Stimulated activated CD8-positive, alpha-beta memory T cell treated with anti-CD3 and anti-CD28 coated beads, Interleukin-7, amount 100 ng/mL, for 4 hours (primary cell): Measurements from ENCODE around the gene ASPM.
"Not testable (repeated sequence)": the region's sequence is repeated elsewhere in the genome, so short reads cannot be mapped to it uniquely, and the experiment has no call there.

Source experiments
- DNase-seq, 2 donors: peaks; one replicate each; pipeline ENCODE4 v3.0.0-alpha.2; 2020; ENCODE audit warnings: low read depth in 2 of 2

ASPM gene

DNA sequence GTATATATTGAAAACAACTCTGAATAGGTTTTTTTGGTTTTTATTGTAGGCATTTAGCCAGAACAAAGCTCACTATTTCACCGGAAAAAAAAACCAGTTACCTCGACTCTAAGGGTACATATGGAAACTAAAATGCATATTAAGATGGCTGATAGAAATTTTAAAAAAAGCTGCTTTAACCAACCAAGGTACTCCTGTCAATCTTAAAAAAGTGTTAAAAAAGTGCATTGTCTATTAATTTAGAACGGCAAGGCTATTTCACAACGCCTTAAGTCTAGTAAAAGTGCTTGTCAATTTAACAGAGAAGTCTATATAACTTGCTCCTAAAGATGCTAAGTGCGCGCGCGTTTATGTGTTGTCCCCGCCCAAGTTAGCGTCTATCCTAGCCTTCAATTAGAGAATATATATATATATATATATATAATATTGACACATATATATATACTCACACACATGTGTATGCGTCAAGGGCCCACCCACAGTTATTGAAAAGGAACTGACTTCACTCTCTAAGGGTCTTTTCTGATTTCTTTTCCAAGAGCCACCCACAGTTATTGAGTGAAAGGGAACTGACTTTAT lies 934 bp downstream of the ASPM start:
- DNase-seq = no peak

DNA sequence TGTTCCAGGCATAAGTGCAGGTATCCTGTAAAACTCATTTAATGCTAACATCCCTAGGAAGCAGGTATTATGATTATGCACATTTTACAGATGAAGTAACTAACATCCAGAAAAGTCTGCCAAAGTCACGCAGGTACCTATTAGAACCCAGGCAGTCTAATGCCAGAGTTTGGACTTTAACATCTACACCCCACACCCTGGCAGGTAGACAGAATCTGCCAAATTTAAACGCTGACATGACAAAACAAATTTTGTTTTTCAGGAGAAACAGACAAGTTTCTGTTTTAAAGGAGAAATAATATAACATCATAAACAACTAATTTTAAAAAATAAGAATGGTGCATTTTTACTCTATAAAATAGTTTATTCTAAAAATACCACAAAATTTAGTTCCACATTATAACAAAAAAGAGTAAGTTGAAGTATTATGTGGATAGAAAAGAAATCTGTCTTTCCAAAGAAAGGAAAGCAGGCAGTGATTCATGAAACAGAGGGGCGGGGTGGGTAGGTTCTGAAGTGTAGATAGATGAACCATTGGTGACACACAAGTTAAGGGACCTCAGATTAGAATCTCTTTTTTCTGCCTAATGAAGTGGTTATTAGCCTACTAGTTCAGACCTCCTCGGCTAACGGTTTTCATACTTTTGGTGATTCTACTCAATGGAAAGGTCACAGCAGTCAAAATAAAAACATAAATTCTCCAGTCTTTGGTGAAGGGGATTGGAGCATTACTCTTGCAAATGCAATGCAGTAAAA lies 1.7 kb downstream of the ASPM start:
- no peak for DNase-seq

DNA sequence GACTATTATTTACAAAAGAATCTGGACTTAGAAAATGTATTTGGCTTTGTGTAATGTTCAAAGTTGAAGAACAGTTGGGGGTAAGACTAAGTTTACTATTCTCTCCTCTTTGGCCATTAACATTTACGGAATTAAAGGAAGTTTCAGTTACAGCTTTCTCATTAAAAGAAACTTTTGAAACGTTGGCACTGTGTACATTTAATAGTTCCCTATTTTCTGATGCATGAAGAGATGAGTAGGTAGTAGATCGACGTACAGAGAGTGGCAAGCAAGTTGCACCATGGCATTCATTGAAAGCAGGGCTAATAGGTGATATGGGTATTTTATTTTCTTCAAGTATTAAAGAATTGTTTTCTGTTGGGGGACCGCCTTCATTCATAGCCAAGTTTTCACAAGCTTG lies 3.2 kb downstream of the ASPM start:
- DNase-seq = no peak

DNA sequence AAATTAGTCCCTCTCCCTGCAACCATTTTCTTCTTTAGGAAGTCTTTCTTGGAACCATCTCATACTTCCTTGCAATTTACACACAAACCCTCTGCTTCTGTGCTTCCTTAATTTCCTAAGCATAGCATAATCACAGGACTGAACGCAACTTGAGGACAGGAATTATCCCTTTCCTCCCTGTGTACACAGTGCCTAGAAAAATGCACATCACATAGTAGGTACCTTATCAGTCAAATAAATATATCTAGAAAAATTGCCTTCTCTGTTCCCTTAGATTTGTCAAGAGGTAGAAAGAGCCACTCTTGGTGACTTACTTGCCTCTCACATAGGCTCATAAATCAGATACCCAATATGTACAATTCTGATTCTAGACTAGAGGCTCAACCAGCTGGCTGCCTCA lies 4.9 kb downstream of the ASPM start:
- DNase-seq = no peak

DNA sequence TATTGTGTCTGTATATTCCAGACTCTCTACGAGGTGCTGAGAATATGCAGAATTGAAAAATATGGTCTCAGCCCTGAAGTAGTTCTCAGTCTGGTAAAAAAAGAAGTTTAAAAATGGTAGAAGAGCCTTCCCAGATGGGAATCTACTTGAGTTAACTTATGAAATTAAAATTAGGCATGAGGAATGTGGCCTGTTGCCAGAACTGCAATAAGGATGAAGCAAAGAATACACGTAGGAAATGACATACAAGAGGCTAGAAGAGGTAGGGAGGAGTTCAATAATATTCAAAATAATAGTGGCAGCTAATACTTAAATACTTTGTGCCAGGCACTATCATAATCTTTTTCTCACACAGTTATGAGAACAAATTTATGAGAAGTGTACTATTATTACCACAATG lies 6.3 kb downstream of the ASPM start:
- no peak for DNase-seq

DNA sequence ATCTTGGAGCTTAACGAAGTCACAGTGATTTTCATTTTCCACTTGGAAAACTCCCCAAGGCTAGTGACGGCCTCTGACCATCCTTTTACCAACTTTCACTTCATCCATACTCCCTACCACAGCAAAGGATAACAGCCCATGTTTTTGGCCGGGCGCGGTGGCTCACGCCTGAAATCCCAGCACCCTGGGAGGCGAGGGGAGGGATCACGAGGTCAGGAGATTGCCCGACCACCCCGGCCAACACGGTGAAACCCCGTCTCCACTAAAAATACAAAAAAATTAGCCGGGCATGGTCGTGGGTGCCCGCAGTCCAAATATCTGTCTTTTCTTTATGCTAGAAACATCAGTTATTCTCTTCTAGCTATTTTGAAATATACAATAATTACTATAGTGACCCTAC lies 7.3 kb downstream of the ASPM start:
- no peak for DNase-seq

DNA sequence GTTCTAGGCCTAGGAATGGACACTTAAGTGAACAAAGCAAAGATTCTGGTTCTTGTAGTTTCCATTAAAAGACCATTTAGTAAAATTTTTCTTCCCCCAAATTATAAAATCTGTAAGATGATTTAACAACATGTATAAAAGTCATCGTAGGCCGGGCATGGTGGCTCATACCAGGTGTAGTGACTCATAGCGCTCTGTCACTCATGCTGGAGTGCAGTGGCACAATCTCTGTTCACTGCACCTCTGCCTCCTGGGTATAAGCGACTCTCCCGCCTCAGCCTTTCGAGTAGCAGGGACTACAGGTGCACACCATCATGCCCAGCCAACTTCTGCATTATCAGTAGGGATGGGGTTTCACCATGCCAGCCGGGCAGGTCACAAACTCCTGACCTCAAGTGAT lies 9.1 kb downstream of the ASPM start:
- DNase-seq = no peak

DNA sequence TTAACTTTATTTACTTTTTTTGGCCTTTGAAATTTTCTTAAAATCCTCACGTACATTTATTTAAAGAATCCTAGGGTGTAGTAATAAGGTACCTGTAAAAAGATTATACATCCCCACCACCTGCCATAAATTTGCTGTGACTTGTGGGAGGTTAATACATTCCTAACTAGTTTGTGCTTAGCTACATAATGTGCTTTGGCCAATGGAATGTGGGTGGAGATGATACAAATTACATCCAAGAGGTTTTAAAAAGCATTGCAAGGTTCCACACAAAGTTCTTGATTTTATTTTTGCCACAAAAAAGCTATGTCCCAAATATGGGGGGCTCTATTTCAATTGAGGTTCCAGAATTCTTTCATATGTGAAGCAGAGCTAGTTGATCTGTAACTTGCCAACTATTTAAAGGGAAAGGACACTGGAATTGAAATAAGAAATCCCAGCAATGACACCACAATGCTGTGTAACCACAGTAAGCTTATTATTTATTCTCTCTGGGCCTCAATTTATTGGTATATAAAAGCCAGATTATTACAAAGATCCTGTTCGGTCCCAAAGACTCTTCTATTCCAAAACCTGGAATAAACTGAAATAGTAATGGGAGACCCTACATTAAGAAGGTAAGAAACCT lies 15.7 kb downstream of the ASPM start:
- no peak for DNase-seq

DNA sequence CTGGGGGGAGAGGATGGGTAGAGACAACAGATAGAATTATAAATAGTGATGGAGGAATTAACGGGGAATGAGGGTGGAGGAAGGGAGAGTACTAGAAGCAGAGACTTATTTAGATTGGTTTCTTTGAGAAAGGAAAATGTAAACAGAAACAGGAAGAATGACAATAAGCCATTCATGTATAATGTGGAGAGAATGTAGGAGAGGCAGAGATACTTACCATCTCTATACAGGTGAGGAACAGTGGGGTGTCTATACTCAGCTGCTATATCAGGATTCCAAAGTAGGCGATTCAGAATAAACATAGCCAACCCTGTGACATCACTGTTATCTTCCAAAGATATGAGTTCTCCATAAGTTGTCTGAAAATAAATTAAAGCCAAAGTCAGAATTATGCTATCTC lies 16.8 kb downstream of the ASPM start:
- no peak for DNase-seq

DNA sequence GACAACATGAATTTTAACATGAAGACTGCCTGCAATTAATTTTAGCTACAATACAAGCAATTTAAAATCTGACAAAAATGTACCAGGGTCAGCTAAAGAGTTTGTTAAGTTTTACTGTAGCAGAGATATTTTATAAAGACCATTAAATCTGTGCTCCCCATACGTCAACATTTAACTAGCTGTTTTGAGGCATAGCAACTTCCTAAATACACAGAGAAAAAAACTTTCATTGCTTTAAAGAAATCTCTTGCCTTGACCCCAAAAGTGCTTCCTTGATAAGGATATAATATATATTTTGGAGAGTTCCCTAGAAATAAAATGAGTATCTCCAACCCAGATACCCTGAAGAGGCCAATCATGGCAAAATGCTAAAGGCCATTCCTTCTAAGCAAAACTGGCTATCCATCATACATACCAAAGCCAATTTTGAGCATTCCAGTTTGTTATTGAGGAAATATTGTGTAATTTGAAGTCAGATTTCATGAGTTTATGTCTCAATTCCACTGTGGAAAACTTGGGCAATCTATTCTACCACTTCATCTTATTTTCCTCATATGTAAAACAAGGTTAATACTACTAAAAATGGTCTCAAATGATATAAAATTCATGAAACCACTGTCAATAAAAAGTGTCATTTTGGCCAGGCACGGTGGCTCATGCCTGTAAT lies 19.1 kb downstream of the ASPM start:
- no peak for DNase-seq

DNA sequence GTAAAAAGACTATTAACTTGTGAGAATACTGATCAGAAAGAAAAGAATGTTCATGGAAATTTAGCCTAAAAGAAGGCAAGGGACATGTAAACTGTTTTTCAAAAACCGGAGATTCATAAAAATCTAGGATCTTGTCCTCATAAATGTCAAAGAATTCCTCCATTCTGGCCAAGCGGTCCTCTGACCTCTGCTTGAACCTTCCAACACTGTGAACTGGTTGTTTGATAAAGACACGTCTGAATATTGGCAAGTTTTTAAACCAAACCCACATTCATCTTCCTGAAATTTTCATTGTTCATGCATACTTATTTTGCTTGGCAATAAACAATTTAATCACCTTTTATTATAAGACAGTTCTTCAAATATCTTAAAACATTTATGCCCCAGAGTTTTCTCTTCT lies 19.8 kb downstream of the ASPM start:
- DNase-seq = no peak

DNA sequence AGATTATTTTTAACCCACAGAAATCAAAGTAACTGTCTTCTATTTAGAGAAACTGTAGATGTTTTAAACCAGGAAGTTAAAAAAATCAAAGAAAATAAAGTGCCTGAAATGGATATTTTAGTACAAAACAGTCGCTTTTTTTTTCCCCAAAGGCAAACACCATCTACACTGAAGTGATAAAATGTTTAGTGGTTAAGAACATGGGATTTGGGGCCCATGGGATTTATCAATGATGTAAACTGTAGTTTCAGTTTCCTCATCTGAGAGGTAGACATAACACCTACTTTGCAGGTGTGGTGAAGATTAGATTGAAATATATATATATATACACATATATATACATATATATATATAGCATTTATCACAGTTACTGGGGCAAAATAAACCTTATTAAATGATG lies 22.1 kb downstream of the ASPM start:
- DNase-seq = no peak

DNA sequence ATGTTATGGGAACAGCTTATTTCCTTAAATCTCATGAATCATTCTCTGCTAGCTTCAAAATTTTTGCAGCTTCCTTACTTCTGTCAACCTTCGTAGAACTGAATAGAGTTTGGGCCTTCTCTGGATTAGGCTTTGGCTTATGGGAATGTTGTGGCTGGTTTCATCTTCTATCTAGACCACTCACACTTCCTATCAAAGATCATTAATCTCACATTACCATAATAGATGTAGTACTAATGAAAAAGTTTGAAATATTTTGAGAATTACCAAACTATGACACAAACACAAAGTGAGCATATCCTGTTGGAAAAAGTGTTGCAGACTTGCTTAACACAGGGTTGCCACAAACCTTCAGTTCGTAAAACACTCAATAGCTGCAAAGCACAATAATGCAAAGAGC lies 30.3 kb downstream of the ASPM start:
- no peak for DNase-seq

DNA sequence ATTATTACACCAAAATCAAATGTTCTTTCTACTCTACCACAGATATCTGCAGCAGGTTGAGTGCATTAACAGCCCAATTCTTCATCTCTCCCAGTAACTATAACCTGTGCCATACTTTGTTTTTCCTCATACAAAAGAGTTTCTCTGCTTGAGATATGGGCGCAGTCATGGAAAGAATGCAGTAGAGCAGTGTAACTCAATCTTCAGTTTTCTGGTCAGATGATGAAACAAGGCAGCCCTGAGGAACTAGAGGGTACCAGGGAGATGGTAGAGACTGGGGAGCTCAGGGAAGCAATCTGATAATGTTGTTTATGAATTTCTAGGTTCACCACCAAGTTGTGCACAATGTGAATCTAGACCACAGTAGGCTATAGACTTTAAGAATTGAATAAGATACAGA lies 39.6 kb downstream of the ASPM start:
- DNase-seq = no peak

DNA sequence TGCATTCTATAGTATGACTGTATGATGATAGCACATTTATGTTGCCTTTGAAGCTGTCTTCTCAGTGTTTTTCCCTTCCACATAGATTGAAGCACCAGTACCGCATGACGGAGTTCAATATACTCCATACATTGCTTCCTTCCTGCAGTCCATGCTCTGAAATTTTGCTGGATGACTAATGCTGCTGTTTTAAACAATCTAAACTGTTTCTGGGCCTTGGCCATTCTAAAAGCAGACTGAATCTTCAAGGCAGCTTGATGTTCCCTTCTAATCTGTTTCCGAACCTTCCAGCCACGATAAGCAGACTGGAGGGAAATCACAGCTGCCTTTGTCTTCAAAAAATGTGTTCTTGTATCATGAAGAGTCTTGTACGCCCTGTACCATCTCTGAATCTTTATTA lies 43.2 kb downstream of the ASPM start:
- no peak for DNase-seq

DNA sequence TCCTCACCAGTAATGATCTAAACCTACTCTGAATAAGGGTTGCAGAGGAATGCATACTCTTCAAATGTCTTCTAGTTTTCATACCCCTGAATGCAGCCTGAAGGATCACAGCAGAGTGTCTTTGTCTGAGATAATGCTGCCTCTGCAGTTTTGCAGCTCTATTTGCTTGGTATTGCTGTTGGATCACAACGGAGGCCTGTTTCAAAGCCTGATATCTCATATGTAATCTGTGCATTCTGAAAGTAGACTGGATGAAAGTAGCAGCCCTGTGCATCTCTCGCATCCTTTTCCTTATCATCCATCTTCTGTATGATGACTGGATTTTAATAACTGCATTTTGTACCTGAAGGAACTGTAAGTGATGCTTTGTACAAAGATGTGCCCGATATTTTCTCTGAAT lies 44.5 kb downstream of the ASPM start:
- no peak for DNase-seq

DNA sequence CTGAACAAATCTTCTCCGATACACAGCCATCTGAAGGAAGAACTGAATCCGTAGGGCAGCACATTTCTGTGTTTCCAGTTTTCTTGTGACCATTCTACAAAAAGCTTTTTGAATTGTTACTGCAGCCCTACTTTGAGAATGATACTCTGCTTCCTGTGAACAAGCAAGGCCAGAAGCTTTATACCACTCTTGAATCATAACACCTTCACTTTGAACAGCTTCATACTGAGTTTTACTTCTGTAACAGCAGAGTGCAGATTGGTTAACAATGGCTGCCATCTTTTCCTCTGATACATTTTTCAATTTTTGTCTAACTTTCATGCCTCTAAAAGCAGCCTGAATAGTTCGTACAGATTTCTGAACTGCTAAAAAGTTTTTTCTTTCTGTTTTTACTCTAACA lies 45.8 kb downstream of the ASPM start:
- DNase-seq = no peak

DNA sequence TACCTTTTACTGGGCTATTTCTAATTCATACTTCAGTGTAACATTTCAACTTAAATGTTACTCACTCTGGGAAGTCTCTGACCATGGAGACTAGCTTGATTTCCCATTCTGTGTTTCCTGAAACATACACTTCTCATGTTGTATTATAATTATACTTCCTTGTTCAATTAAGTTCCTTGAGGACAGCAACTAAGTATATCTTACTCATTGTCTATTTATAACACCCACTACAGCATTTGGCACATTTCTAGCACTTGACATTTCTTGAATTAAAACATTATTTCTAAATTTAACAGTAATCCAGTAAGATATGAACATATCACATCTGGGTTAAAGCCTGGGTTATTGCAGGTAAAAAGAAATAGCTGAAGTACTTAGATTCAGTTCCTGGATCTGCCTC lies 47.0 kb downstream of the ASPM start:
- no peak for DNase-seq

DNA sequence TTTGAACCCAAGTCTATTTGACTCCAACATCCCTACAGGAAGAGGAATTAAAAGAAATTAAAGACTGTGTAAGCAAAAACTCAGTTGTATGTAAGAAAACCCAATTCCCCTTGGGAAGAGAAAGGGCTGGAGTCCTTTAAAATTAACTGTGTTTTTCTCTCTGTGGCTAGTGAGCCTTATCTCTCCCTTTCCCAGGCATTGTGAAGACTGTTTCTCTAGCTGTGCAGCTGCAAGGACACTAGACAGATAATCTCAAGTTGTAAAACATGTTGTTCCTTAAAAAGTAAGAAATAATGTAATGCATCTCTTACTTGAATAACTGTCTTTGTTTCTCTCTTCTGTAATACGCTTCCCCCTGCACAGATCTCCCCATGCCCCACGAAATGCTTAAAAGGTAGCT lies 49.5 kb downstream of the ASPM start:
- DNase-seq = not testable (repeated sequence)

DNA sequence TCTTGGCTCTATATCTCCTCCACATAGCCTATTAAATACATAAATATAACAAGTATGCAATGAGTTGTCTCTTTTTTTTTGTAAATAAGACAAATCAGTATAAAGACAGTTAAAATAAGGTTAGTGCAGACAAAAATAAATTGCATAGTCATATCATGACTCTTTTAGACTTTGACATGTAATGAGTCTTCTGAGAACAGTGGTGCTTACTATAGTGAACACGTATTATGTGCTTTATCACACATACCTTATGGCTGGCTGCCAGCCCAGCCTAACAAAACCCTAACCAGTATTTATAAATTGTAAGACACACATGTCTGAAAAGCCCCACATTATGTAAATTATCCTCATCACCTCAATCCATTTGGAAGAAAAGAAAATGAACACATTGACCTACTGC lies 50.3 kb downstream of the ASPM start:
- DNase-seq = no peak

DNA sequence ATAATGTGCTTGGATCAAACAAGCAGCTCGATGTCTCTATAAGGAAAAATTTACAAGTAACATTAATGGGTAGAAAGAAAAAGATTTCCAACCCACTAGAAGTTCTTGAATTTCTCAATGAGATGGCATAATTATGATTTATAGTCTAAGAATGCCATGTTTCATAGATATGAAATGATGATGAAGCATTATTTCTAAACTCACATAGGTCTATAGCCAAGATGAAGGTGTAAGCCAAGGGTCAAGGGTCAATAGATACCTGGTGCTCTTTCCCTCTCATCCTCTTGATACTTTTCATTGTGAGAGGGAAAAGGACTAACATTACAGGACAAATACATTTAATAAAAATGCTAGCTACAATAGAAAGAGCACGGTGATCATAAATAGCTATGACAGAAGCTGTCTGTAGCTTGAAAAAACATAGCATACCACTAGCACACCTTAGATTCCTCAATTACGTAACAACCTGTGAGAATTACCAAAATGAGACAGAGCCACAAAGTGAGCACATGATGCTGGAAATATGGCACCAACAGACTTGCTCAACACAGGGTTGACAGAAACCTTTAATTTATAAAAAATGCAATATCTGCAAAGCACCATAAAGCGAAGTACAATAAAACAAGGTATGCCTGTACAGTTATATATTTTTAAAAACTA lies 53.1 kb downstream of the ASPM start:
- DNase-seq = no peak

DNA sequence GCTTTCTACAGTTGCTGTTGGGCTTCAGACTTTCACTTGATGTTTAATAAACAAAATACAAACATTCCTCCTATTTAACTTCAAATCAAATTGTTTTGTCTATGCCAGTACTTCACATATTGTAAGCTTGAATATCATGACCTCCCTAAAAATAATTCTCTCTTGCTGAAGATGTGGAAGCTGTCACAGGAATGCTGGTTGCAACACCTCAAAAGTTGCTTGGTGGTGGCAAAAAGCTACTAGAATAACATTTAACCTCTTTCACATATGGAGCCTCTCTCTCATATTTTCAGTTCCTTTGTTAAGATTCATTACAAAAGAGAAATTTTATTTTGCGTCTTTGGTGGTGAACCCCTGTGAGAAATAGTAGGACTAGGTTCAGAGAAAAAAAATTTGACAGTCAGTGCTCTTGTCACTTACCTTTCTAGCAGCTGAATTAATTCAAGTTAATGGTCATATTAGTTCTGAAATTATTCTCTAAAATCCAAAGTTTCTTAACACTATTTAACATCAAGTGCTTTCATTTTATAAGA lies 53.9 kb downstream of the ASPM start:
- no peak for DNase-seq
